BJ (cell line): ENCODE measurements around the gene DUSP16. TPM values are rescaled to one million over a fixed set of nuclear protein-coding genes. Genes with fewer than 3 reads are reported as not detected.

ENCODE experiments used
- CTCF ChIA-PET: fragments of 350-600 bp; formaldehyde crosslinking; extraction: SDS; loops from one replicate; lab custom pipeline; 2021; ENCODE audit warnings: antibody characterized with exemption, inconsistent platforms; lab: Yijun Ruan, JAX
- POLR2A ChIA-PET: fragments of 300-600 bp; sonication (Branson Sonifier 250); formaldehyde crosslinking; extraction: SDS; loops from one replicate; lab custom pipeline; 2021; ENCODE audit warnings: antibody characterized with exemption; lab: Charles Lee
- DNase-seq: peaks from one replicate; pipeline ENCODE4 v3.0.0-alpha.2; 2011; ENCODE audit warnings: low read depth
- H3K27me3 ChIP-seq: 2 replicates; pipeline ENCODE4 v1.6.0; 2011; ENCODE audit warnings: low read length; ENCODE audit not compliant: control insufficient read depth, insufficient read depth
- H3K36me3 ChIP-seq: 2 replicates; pipeline ENCODE4 v1.5.1; 2011; ENCODE audit warnings: low read length; ENCODE audit not compliant: control insufficient read depth, insufficient read depth
- H3K4me3 ChIP-seq: 2 replicates; pipeline ENCODE4 v1.5.1; 2011; ENCODE audit warnings: low read depth, mild to moderate bottlenecking, control low read depth, low read length
- CTCF ChIP-seq: IDR thresholded peaks from 2 replicates; pipeline ENCODE4 v1.5.1; 2011; ENCODE audit warnings: low read depth, mild to moderate bottlenecking, control low read depth, inconsistent platforms, low read length, moderate library complexity; ENCODE audit not compliant: insufficient read depth
- polyA plus RNA-seq: library from polyadenylated mRNA; depleted of rRNA; stranded (reverse); fragments of >200 nt; gene quantifications from 2 replicates; pipeline ENCODE4 v1.2.3, GENCODE V29; 2011

Gene DUSP16
- polyA plus RNA-seq, 1 experiment: 5.5 TPM

DNA sequence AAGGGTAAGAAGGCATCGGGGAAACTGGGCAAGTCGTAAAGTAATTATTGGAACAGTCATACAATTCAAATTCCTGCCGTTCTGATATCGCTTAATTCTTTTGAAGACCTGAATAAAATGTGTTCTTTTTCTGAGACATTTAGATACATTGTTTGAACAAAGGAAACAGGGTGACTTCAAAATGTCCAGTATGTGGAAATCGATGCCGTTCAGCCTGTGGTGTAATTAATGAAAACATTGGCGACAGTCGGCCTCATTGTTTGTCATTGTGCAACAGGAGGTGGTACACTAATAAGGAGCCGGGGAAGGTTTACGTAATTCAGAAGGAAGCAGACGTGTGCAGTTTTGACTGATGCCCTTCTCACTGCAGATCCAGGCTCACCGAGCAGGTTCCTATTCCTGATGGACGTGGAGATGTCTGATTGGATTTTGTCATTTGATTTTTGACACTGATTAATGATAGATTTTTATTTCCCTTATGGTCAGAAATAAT is 113.1 kb downstream of the DUSP16 start:
- no peak for TF ChIP-seq CTCF
- POLR2A ChIA-PET: interaction anchor here (0.5 kb wide), 1 partner anchor 16 kb away, joined by 19 read pairs; no protein-coding TSS in a partner anchor
- no peaks in the 10 kb centered on the region for H3K27me3 ChIP-seq
- DNase-seq: no peak
- CTCF ChIA-PET: no interaction called here
- H3K4me3 ChIP-seq: no peak overlapping the region
- no peaks in the 10 kb centered on the region for H3K36me3 ChIP-seq

GRCh38 chr12:12447837-12448236 is 114.8 kb downstream of the DUSP16 start:
- Histone ChIP-seq H3K4me3 (no peak overlapping the region), H3K27me3 (no peaks in the 10 kb centered on the region), H3K36me3 (no peaks in the 10 kb centered on the region)
- CTCF ChIA-PET: interaction anchor here (0.9 kb wide), 1 partner anchor 9 kb away, joined by 3 read pairs; no protein-coding TSS in a partner anchor
- no peak for DNase-seq
- no peak for TF ChIP-seq CTCF
- POLR2A ChIA-PET: no interaction called here

GRCh38 chr12:12447236-12447635 is 115.4 kb downstream of the DUSP16 start:
- H3K27me3 ChIP-seq: no peaks in the 10 kb centered on the region
- no peak for TF ChIP-seq CTCF
- H3K36me3 ChIP-seq: no peaks in the 10 kb centered on the region
- no peak overlapping the region for H3K4me3 ChIP-seq
- DNase-seq: no peak
- ChIA-PET POLR2A (no interaction called here), CTCF (interaction anchor here (0.5 to 0.9 kb wide), 2 partner anchors 10 to 141 kb away, joined by 3 to 4 read pairs; no protein-coding TSS in a partner anchor)

DNA sequence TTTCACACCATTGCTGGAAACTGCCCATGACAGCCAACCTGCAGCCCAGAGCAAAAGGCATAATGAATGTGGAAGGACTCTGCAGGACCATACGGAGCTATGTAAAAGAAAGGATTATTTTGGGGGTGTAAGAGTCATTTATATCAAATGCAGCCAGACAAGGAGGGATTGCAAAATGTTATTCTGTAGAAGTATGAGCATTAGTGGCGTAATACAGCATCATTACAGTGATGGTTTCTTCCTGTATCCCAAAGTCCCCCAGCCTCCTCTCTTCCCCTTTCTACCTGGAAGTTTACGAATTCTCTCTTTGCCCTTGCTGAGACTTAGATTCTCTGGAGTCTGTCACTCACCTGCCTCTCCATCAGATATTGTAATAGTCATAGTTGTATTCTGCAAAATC is 115.9 kb downstream of the DUSP16 start:
- no peaks in the 10 kb centered on the region for H3K36me3 ChIP-seq
- DNase-seq: no peak
- H3K27me3 ChIP-seq: no peaks in the 10 kb centered on the region
- POLR2A ChIA-PET: no interaction called here
- no peak for TF ChIP-seq CTCF
- CTCF ChIA-PET: interaction anchor here (0.5 kb wide), 1 partner anchor 141 kb away, joined by 4 read pairs; no protein-coding TSS in a partner anchor
- no peak overlapping the region for H3K4me3 ChIP-seq

DNA sequence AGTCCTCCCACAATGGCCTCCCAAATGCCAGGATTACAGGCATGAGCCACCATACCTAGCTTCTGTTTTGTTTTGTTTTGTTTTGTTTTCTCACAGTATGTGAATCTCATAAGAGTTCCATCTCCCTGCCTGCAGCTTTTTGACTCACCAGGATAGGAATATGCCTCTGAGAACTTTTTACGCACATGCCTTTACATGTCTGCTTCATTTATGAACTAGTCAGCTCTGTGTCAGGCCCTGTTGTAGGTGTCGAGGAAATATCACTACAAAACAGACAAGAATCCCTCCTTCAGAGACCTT is 116.8 kb downstream of the DUSP16 start:
- ChIA-PET POLR2A (no interaction called here), CTCF (interaction anchor here (1.2 kb wide), 1 partner anchor 55 kb away, joined by 3 read pairs; no protein-coding TSS in a partner anchor)
- no peaks in the 10 kb centered on the region for H3K36me3 ChIP-seq
- H3K27me3 ChIP-seq: no peaks in the 10 kb centered on the region
- no peak overlapping the region for H3K4me3 ChIP-seq
- no peak for DNase-seq
- TF ChIP-seq CTCF: no peak
